Parathyroid adenoma (tissue), 2 donors: Measurements from ENCODE around the gene NTN3.

ENCODE experiments used
- H2AFZ ChIP-seq: fragments of 300-600 bp; sonication (generic); one replicate; pipeline ENCODE4 v1.7.0; 2017; ENCODE audit warnings: antibody characterized with exemption, mild to moderate bottlenecking
- H3K27ac ChIP-seq: fragments of 300-600 bp; sonication (generic); one replicate; pipeline ENCODE4 v1.7.0; 2017
- H3K27me3 ChIP-seq: fragments of 300-600 bp; sonication (generic); one replicate; pipeline ENCODE4 v1.7.0; 2017; ENCODE audit warnings: low read length; ENCODE audit not compliant: control insufficient read depth, insufficient read depth
- H3K36me3 ChIP-seq: fragments of 300-600 bp; sonication (generic); one replicate; pipeline ENCODE4 v1.7.0; 2017; ENCODE audit warnings: low read length; ENCODE audit not compliant: control insufficient read depth, insufficient read depth
- H3K4me1 ChIP-seq: fragments of 300-600 bp; sonication (generic); one replicate; pipeline ENCODE4 v1.7.0; 2017; ENCODE audit warnings: control low read depth
- H3K4me2 ChIP-seq: fragments of 300-600 bp; sonication (generic); one replicate; pipeline ENCODE4 v1.7.0; 2017; ENCODE audit warnings: low read length
- H3K4me3 ChIP-seq: fragments of 300-600 bp; sonication (generic); one replicate; pipeline ENCODE4 v1.7.0; 2017; ENCODE audit warnings: low read depth, low read length
- H3K79me2 ChIP-seq: fragments of 300-600 bp; sonication (generic); one replicate; pipeline ENCODE4 v1.7.0; 2017; ENCODE audit warnings: control low read depth
- H3K9ac ChIP-seq: fragments of 300-600 bp; sonication (generic); one replicate; pipeline ENCODE4 v1.7.0; 2017; ENCODE audit warnings: mild to moderate bottlenecking
- H3K9me3 ChIP-seq: fragments of 300-600 bp; sonication (generic); one replicate; pipeline ENCODE4 v1.7.0; 2017; ENCODE audit warnings: low read length; ENCODE audit not compliant: control insufficient read depth
- TF ChIP-seq, protein P1 (sequence below): fragments of 300-600 bp; sonication (generic); IDR thresholded peaks from one replicate; pipeline ENCODE4 v1.7.0; 2017; ENCODE audit warnings: antibody characterized with exemption, mild to moderate bottlenecking
- donor health status: primary hyperparathyroidism.

The NTN3 gene

DNA sequence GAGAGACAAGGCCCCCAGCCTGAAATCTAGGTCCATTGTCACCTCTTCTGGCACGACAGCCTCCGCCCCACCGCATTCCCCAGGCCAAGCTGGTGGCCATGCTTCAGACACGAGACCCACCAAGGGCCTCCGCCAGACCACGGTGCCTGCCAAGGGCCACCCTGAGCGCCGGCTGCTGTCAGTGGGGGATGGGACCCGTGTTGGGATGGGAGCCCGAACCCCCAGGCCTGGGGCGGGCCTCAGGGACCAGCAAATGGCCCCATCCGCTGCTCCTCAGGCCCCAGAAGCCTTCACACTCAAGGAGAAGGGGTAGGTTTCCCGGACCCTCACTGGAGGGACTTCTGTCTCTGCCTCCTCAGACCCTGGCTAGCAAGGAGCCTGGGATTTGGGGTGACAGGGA, 10.2 kb upstream of the NTN3 start:
- no peak overlapping the region for H2AFZ ChIP-seq
- TF ChIP-seq, protein P1, sequence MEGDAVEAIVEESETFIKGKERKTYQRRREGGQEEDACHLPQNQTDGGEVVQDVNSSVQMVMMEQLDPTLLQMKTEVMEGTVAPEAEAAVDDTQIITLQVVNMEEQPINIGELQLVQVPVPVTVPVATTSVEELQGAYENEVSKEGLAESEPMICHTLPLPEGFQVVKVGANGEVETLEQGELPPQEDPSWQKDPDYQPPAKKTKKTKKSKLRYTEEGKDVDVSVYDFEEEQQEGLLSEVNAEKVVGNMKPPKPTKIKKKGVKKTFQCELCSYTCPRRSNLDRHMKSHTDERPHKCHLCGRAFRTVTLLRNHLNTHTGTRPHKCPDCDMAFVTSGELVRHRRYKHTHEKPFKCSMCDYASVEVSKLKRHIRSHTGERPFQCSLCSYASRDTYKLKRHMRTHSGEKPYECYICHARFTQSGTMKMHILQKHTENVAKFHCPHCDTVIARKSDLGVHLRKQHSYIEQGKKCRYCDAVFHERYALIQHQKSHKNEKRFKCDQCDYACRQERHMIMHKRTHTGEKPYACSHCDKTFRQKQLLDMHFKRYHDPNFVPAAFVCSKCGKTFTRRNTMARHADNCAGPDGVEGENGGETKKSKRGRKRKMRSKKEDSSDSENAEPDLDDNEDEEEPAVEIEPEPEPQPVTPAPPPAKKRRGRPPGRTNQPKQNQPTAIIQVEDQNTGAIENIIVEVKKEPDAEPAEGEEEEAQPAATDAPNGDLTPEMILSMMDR: no peak
- no peak overlapping the region for H3K27ac ChIP-seq
- no peaks in the 10 kb centered on the region for H3K27me3 ChIP-seq
- H3K4me1 ChIP-seq: peaks cover 9% of the 10 kb centered on the region
- H3K79me2 ChIP-seq: no peaks in the 10 kb centered on the region
- H3K9ac ChIP-seq: no peak overlapping the region
- no peaks in the 10 kb centered on the region for H3K36me3 ChIP-seq
- H3K4me3 ChIP-seq: no peak overlapping the region
- no peak overlapping the region for H3K4me2 ChIP-seq
- no peaks in the 10 kb centered on the region for H3K9me3 ChIP-seq

DNA sequence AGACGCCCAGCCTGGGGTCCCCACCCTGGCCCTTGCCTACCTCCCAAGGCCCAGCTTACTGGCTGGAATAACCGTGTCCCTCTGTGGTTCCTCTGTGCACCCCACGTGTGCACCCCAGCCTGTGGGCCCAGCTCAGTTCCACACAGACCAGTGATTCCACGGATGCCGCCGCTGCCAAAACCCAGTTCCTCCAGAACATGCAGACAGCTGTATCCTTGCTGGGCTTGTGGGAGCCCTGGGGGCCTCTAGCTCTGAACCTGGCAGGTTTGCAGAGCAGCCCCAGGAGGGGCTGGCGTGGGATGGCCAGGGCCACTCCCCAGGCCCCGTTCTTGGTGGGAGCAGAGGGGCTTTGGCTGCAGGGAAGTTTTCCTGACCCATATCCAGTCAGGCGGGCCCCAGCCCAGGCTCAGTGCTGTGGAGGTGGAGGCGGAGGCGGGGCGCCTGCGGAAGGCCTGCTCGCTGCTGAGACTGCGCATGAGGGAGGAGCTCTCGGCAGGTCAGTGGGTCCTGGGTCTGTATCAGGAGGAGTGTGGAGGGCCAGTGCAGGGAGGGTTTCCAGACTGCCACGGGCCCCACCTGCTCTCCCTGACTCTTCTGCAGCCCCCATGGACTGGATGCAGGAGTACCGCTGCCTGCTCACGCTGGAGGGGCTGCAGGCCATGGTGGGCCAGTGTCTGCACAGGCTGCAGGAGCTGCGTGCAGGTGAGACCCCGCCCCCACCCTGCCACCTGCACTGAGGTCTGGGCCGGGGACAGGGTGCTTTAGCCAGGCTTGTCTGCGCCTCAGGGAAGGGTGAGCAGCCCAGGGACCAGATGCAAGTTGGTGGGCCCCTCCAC, 8.8 kb upstream of the NTN3 start:
- Histone ChIP-seq H3K27ac (no peak overlapping the region), H3K4me3 (no peak overlapping the region), H3K4me2 (no peak overlapping the region), H3K9me3 (no peaks in the 10 kb centered on the region), H3K4me1 (peaks cover 9% of the 10 kb centered on the region), H2AFZ (no peak overlapping the region), H3K36me3 (no peaks in the 10 kb centered on the region), H3K79me2 (no peaks in the 10 kb centered on the region), H3K27me3 (no peaks in the 10 kb centered on the region), H3K9ac (no peak overlapping the region)
- TF ChIP-seq, protein P1: no peak

DNA sequence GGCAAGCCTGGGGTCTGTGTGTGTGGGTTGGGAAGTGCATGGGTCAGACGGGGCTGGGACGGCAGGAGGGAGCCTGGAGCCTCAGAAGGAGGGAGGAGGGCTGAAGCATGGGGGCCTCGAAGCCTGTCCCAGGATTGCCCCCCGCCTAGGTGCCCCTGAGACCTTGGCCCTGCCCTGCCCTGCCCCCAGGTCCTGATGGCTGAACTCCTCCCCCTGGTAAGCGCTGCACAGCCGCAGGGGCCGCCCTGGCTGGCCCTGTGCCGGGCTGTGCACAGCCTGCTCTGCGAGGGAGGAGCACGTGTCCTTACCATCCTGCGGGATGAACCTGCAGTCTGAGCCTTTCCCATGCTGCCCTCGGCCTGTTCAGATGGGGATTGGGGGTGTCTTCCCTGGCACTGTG, 6.8 kb upstream of the NTN3 start:
- no peaks in the 10 kb centered on the region for H3K79me2 ChIP-seq
- H3K4me1 ChIP-seq: peaks cover 12% of the 10 kb centered on the region
- no peak overlapping the region for H3K4me2 ChIP-seq
- no peaks in the 10 kb centered on the region for H3K36me3 ChIP-seq
- H3K9me3 ChIP-seq: no peaks in the 10 kb centered on the region
- TF ChIP-seq, protein P1: no peak
- H3K4me3 ChIP-seq: no peak overlapping the region
- no peak overlapping the region for H3K9ac ChIP-seq
- H3K27ac ChIP-seq: no peak overlapping the region
- H3K27me3 ChIP-seq: no peaks in the 10 kb centered on the region
- H2AFZ ChIP-seq: no peak overlapping the region

DNA sequence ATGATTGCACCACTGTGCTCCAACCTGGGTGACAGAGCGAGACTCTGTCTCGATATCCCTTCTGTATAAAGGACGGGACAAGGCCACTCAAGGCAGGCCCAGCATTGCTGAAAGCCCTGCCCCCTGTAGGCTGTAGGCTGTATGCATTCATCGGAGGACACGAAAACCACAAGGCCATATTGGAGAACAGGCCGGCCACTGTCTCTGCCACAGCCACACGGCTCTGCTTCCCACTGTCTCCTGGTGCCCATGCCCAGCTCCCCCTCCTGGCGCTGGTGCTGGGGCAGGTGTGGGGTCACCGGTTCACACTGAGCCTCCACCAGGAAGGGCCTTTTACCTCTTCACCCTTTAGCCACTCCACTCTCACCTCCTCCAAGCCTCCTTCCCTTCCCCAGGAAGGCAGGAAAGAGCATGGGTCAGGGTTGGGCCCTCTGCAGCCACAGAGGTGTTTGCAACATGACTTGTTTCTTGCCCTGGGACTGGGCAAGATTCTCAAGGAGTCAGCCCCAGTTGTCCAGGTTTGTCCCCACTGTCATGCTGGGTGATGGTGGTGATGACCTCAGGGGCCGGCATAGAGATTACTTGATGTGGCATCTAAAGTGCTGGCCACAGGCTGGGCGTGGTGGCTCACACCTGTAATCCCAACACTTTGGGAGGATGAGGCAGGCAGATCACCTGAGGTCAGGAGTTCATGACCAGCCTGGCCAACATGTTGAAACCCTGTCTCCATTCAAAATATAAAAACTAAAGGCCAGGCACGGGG, 5.3 kb upstream of the NTN3 start:
- H3K79me2 ChIP-seq: no peaks in the 10 kb centered on the region
- H3K36me3 ChIP-seq: no peaks in the 10 kb centered on the region
- no peak overlapping the region for H3K27ac ChIP-seq
- H3K9me3 ChIP-seq: no peaks in the 10 kb centered on the region
- no peak overlapping the region for H3K4me2 ChIP-seq
- TF ChIP-seq, protein P1: no peak
- H3K4me3 ChIP-seq: no peak overlapping the region
- H3K9ac ChIP-seq: no peak overlapping the region
- H3K27me3 ChIP-seq: no peaks in the 10 kb centered on the region
- peaks cover 9% of the 10 kb centered on the region for H3K4me1 ChIP-seq
- no peak overlapping the region for H2AFZ ChIP-seq
